GM12872 (cell line): ENCODE measurements around the gene CD24.

Experiments
- CTCF ChIP-seq: IDR thresholded peaks from 3 replicates; pipeline ENCODE4 v1.5.1; 2011; ENCODE audit warnings: low read depth, mild to moderate bottlenecking, low read length, moderate library complexity; ENCODE audit not compliant: insufficient read depth

Gene CD24

GRCh38 chr6:106974336-106974998 lies at the start of gene CD24:
Gene CD24 (minus strand): TSS chr6:106974729. CDS start chr6:106974646, 83 bp downstream.
- no peak for TF ChIP-seq CTCF

GRCh38 chr6:107021446-107022185 lies 47.1 kb upstream of the CD24 start:
- no peak for TF ChIP-seq CTCF

GRCh38 chr6:107020239-107020638 lies 45.7 kb upstream of the CD24 start:
- no peak for TF ChIP-seq CTCF

GRCh38 chr6:107019047-107019446 lies 44.5 kb upstream of the CD24 start:
- no peak for TF ChIP-seq CTCF

GRCh38 chr6:107009499-107009898 lies 35.0 kb upstream of the CD24 start:
- TF ChIP-seq CTCF = no peak

- TF ChIP-seq CTCF = peak; percentile 95
Measured at GRCh38 chr6:106997392-106998158, 23.0 kb upstream of the CD24 start.

GRCh38 chr6:106995640-106996039 lies 21.1 kb upstream of the CD24 start:
- TF ChIP-seq CTCF = no peak
